Spinal cord (tissue), 10 donors: ENCODE measurements around the gene HGFAC. TPM values are rescaled to one million over a fixed set of nuclear protein-coding genes. Genes with fewer than 3 reads are reported as not detected.

Experiments used
- DNase-seq, 6 donors: peaks; one replicate each; pipeline versions ENCODE4 v3.0.0 to v3.0.0-alpha.2; 2013 to 2015; ENCODE audit warnings: low spot score in 6 of 6, low read depth in 4 of 6
- H3K27ac ChIP-seq: one replicate; pipeline ENCODE4 v1.5.1; 2013; ENCODE audit warnings: low read depth, low read length, control low read depth
- H3K27me3 ChIP-seq: one replicate; pipeline ENCODE4 v1.6.1; 2013; ENCODE audit warnings: low read length; ENCODE audit not compliant: control insufficient read depth, insufficient read depth
- H3K36me3 ChIP-seq: one replicate; pipeline ENCODE4 v1.6.1; 2013; ENCODE audit warnings: low read length; ENCODE audit not compliant: control insufficient read depth, insufficient read depth
- H3K4me1 ChIP-seq: one replicate; pipeline ENCODE4 v1.6.1; 2013; ENCODE audit warnings: low read length; ENCODE audit not compliant: control insufficient read depth, insufficient read depth
- H3K4me3 ChIP-seq: one replicate; pipeline ENCODE4 v1.5.1; 2013; ENCODE audit warnings: low read depth, low read length, control low read depth
- H3K9me3 ChIP-seq: one replicate; pipeline ENCODE4 v1.6.1; 2013; ENCODE audit warnings: low read length; ENCODE audit not compliant: control insufficient read depth, insufficient read depth
- WGBS: methylation state at CpG from one replicate; pipeline ENCODE4 v1.1.5; 2013; ENCODE audit warnings: missing lambda C conversion rate; ENCODE audit not compliant: insufficient coverage; 5-methylcytosine and 5-hydroxymethylcytosine counted together
- polyA plus RNA-seq, 2 donors: library from polyadenylated mRNA; unstranded; fragments of 120-200 nt; gene quantifications; one replicate each; pipeline ENCODE4 v1.2.1, GENCODE V29; 2013; ENCODE audit not compliant: insufficient read length in 2 of 2
- total RNA-seq, 2 donors: library from RNA; depleted of rRNA in 1 of 2; stranded (reverse); fragments of 120-200 nt in 1 of 2; fragments of >200 nt in 1 of 2; gene quantifications; one replicate each; pipeline versions ENCODE4 v1.2.3 to v1.2.4, GENCODE V29; 2013 to 2014
- donor health status: healthy.

Gene HGFAC
- total and polyA plus RNA-seq, 4 donors, result 0.40 to 6.1 (median 3.5) TPM

- WGBS, result 78% methylated on average over 25 of the region's 25 CpGs
- no peaks in the 10 kb centered on the region for H3K27me3 ChIP-seq
- DNase-seq, result no peak
- H3K27ac ChIP-seq, result no peak overlapping the region
- no peak overlapping the region for H3K4me3 ChIP-seq
- H3K4me1 ChIP-seq, result peaks cover 20% of the 10 kb centered on the region
- H3K9me3 ChIP-seq, result no peaks in the 10 kb centered on the region
- H3K36me3 ChIP-seq, result peaks cover 4% of the 10 kb centered on the region
These were observed 28.7 kb downstream of the HGFAC start for GRCh38 chr4:3470244-3471097.

DNA sequence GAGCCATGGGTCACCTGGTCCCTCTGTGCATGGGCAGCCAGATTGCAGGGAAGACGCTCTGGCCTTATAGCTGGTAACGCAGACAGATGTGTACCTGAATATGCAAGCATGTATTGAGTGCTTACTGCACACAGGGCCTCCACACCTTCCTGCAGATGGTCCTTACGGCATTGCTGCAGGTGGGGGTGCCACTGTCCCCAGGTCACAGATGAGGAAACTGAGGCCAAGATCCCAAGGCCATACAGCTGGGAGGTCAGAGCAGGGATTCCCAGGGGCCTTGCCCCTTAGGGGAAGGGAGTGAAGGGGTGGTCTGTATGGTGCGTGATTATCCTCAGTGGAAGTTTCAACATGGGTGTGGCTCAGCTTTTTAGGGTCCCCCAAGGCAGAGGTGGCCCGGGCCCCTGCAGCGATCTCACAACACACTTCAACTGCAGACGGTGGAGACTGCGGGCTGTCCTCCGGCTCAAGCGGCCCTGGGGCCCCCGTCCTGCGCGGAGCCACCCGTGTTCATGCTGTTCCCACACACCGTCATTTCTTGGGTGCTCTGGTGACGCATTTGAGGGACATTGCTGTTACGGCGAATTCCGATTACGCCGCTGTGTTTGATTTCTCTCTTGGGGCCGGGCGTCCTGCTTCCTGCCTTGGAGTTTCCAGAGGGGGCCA is 29.5 kb downstream of the HGFAC start:
- no peaks in the 10 kb centered on the region for H3K27me3 ChIP-seq
- no peak for DNase-seq

GRCh38 chr4:3471886-3472285 is 30.1 kb downstream of the HGFAC start:
- peaks cover 20% of the 10 kb centered on the region for H3K4me1 ChIP-seq
- no peaks in the 10 kb centered on the region for H3K9me3 ChIP-seq
- no peaks in the 10 kb centered on the region for H3K27me3 ChIP-seq
- no peak overlapping the region for H3K27ac ChIP-seq
- WGBS, result 87% methylated on average over 15 of the region's 15 CpGs
- DNase-seq, result no peak
- no peak overlapping the region for H3K4me3 ChIP-seq
- H3K36me3 ChIP-seq, result peaks cover 7% of the 10 kb centered on the region

More for the DNA sequence above, 29.5 kb downstream of the HGFAC start:
- 94% methylated on average over 23 of the region's 23 CpGs for WGBS
- peaks cover 20% of the 10 kb centered on the region for H3K4me1 ChIP-seq
- no peaks in the 10 kb centered on the region for H3K9me3 ChIP-seq
- H3K4me3 ChIP-seq, result no peak overlapping the region
- H3K36me3 ChIP-seq, result peaks cover 4% of the 10 kb centered on the region
- no peak overlapping the region for H3K27ac ChIP-seq

- H3K4me3 ChIP-seq, result no peak overlapping the region
- H3K36me3 ChIP-seq, result peaks cover 7% of the 10 kb centered on the region
- H3K27me3 ChIP-seq, result no peaks in the 10 kb centered on the region
- WGBS, result 94% methylated on average over 26 of the region's 27 CpGs
- no peak overlapping the region for H3K27ac ChIP-seq
- DNase-seq, result no peak
- H3K9me3 ChIP-seq, result no peaks in the 10 kb centered on the region
- H3K4me1 ChIP-seq, result peaks cover 25% of the 10 kb centered on the region
These were observed 30.8 kb downstream of the HGFAC start for GRCh38 chr4:3472411-3473141.

GRCh38 chr4:3473181-3473950 is 31.6 kb downstream of the HGFAC start:
- H3K4me3 ChIP-seq, result no peak overlapping the region
- peak in 1 of 6 donors; percentile 19 for DNase-seq
- no peak overlapping the region for H3K27ac ChIP-seq
- no peaks in the 10 kb centered on the region for H3K27me3 ChIP-seq
- H3K4me1 ChIP-seq, result peaks cover 33% of the 10 kb centered on the region
- WGBS, result 74% methylated on average over 40 of the region's 41 CpGs
- peaks cover 7% of the 10 kb centered on the region for H3K36me3 ChIP-seq
- no peaks in the 10 kb centered on the region for H3K9me3 ChIP-seq

DNA sequence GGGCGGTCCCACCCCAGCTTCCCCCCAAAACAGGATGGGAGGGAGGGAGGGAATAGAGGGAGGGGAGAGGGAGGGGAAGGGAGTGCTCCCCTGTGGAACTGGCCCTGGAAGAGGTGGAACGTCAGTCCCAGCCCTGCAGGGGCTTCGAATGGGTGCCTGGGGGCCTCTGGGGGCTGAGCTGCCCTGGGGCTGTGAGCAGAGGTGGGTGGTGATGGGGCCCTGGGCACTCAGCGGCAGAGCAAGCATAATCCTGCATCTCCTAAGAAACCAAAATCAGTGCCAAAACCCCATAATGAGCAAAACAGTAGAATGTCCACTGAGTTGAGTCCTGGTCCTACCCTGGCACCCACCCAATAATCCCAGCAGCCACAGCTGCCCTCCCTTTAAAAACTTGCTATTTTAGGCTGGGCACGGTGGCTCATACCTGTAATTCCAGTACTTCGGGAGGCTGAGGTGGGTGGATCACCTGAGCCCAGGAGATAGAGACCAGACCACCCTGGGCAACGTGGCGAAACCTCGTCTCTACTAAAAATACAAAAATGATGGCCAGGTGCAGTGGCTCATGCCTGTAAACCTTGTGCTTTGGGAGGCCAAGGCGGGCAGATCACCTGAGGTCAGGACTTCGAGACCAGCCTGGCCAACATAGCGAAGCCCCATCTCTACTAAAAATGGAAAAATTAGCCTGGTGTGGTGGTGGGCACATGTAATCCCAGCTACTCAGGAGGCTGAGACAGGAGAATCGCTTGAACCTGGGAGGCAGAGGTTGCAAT is 32.4 kb downstream of the HGFAC start:
- DNase-seq, result peak in 2 of 6 donors; percentile 66 to 67
- peaks cover 10% of the 10 kb centered on the region for H3K36me3 ChIP-seq
- 66% methylated on average over 7 of the region's 13 CpGs for WGBS

GRCh38 chr4:3475041-3475712 is 33.4 kb downstream of the HGFAC start:
- no peak overlapping the region for H3K4me3 ChIP-seq
- peaks cover 35% of the 10 kb centered on the region for H3K4me1 ChIP-seq
- no peak for DNase-seq
- no peak overlapping the region for H3K27ac ChIP-seq
- no peaks in the 10 kb centered on the region for H3K27me3 ChIP-seq
- peaks cover 10% of the 10 kb centered on the region for H3K36me3 ChIP-seq
- no peaks in the 10 kb centered on the region for H3K9me3 ChIP-seq
- WGBS, result 87% methylated on average over 13 of the region's 15 CpGs

More for the DNA sequence above, 32.4 kb downstream of the HGFAC start:
- H3K9me3 ChIP-seq, result no peaks in the 10 kb centered on the region
- peaks cover 35% of the 10 kb centered on the region for H3K4me1 ChIP-seq
- no peaks in the 10 kb centered on the region for H3K27me3 ChIP-seq
- H3K27ac ChIP-seq, result no peak overlapping the region
- no peak overlapping the region for H3K4me3 ChIP-seq

DNA sequence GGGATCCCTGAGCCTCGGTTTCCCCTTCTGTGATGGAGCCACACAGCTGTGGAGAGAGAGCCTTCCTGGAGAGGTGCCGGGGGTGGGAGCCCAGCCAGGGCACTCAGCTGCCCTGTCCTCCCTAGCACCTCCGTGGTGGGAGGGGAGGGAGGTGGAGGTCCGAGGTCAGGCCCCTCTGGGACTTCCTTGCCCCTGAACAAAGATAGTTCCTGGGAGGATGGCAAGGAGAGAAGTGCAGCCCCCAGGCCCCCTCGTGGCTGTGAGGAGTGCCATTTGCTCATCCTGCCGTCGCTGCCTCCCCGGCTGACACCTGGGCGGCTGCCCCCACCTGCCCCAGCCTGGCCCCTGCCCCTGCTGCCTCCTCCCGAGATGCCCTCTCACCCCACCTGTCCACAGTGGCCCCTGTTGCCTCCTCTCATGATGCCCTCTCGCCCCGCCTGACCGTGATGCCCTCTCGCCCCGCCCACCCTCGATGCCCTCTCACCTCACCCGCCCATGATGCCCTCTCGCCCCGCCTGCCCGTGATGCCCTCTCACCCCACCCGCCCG is 34.0 kb downstream of the HGFAC start:
- Histone ChIP-seq H3K9me3 (no peaks in the 10 kb centered on the region), H3K36me3 (peaks cover 10% of the 10 kb centered on the region), H3K27ac (no peak overlapping the region), H3K4me1 (peaks cover 39% of the 10 kb centered on the region), H3K27me3 (peaks cover 2% of the 10 kb centered on the region), H3K4me3 (no peak overlapping the region)
- DNase-seq, result no peak
- WGBS, result 89% methylated on average over 15 of the region's 22 CpGs
